Neural progenitor cell (in vitro differentiated cells): ENCODE results near the gene SLC36A1. TPM values are rescaled to one million over a fixed set of nuclear protein-coding genes. Genes with fewer than 3 reads are reported as not detected.

ENCODE experiments used
- DNase-seq: peaks from one replicate; pipeline ENCODE4 v3.0.0-alpha.2; 2016; ENCODE audit warnings: low spot score
- H2AFZ ChIP-seq: fragments of 200-600 bp; sonication (generic); replicated peaks from 2 replicates; pipeline ENCODE4 v1.6.1; 2016; ENCODE audit warnings: antibody characterized with exemption
- H3F3A ChIP-seq: fragments of 200-600 bp; sonication (generic); 2 replicates; pipeline ENCODE4 v1.6.1; 2016; ENCODE audit warnings: antibody characterized with exemption, low read depth
- H3K27ac ChIP-seq: fragments of 200-600 bp; sonication (generic); 2 replicates; pipeline ENCODE4 v1.5.1; 2016; ENCODE audit warnings: mild to moderate bottlenecking
- H3K27me3 ChIP-seq: fragments of 200-600 bp; sonication (generic); 2 replicates; pipeline ENCODE4 v1.6.1; 2016; ENCODE audit warnings: mild to moderate bottlenecking, moderate library complexity
- H3K36me3 ChIP-seq: fragments of 200-600 bp; sonication (generic); 2 replicates; pipeline ENCODE4 v1.5.1; 2016
- H3K4me1 ChIP-seq: fragments of 200-600 bp; sonication (generic); 2 replicates; pipeline ENCODE4 v1.6.1; 2016; ENCODE audit warnings: mixed run types
- H3K4me2 ChIP-seq: fragments of 200-600 bp; sonication (generic); 2 replicates; pipeline ENCODE4 v1.6.1; 2016
- H3K4me3 ChIP-seq: fragments of 200-600 bp; sonication (generic); 2 replicates; pipeline ENCODE4 v1.5.1; 2016
- H3K79me2 ChIP-seq: fragments of 200-600 bp; sonication (generic); 2 replicates; pipeline ENCODE4 v1.6.1; 2016; ENCODE audit warnings: low read depth
- H3K9ac ChIP-seq: fragments of 200-600 bp; sonication (generic); 2 replicates; pipeline ENCODE4 v1.6.1; 2016
- H3K9me3 ChIP-seq: fragments of 200-600 bp; sonication (generic); 2 replicates; pipeline ENCODE4 v1.5.1; 2016; ENCODE audit warnings: low read depth
- H4K20me1 ChIP-seq: fragments of 200-600 bp; sonication (generic); 2 replicates; pipeline ENCODE4 v1.6.1; 2016; ENCODE audit warnings: low read depth
- H3K27ac Mint-ChIP-seq: 3 replicates; pipeline ENCODE4 v1.8.0; 2021; ENCODE audit warnings: mixed read lengths
- H3K27me3 Mint-ChIP-seq: 2 replicates; pipeline ENCODE4 v1.8.0; 2022; ENCODE audit warnings: low read depth, mild to moderate bottlenecking, inconsistent platforms, moderate library complexity, mixed read lengths; ENCODE audit not compliant: insufficient read depth
- H3K36me3 Mint-ChIP-seq: 3 replicates; pipeline ENCODE4 v1.8.0; 2021; ENCODE audit warnings: mixed read lengths
- H3K4me1 Mint-ChIP-seq: 3 replicates; pipeline ENCODE4 v1.8.0; 2021; ENCODE audit warnings: mixed read lengths
- H3K4me3 Mint-ChIP-seq: 3 replicates; pipeline ENCODE4 v1.8.0; 2021; ENCODE audit warnings: mild to moderate bottlenecking, moderate library complexity, mixed read lengths
- H3K9me3 Mint-ChIP-seq: 3 replicates; pipeline ENCODE4 v1.8.0; 2020; ENCODE audit warnings: mixed read lengths
- EZH2 ChIP-seq: fragments of 200-600 bp; sonication (generic); IDR thresholded peaks from 2 replicates; pipeline ENCODE4 v1.6.1; 2017; ENCODE audit warnings: antibody characterized with exemption, mild to moderate bottlenecking, moderate library complexity
- EZH2phosphoT487 ChIP-seq: fragments of 200-600 bp; sonication (generic); IDR thresholded peaks from 2 replicates; pipeline ENCODE4 v1.6.1; 2017; ENCODE audit warnings: antibody characterized with exemption
- total RNA-seq: library from RNA; depleted of rRNA; stranded (reverse); fragments of >200 nt; gene quantifications from 2 replicates; pipeline ENCODE4 v1.2.3, GENCODE V29; 2015; ENCODE audit warnings: low replicate concordance
- TF ChIP-seq, protein P1 (sequence below): fragments of 200-600 bp; sonication (generic); IDR thresholded peaks from 2 replicates; pipeline ENCODE4 v1.5.1; 2017; ENCODE audit warnings: antibody characterized with exemption, mild to moderate bottlenecking

Gene SLC36A1
- total RNA-seq, 1 donor from 2014 or later, result 7.8 TPM

DNA sequence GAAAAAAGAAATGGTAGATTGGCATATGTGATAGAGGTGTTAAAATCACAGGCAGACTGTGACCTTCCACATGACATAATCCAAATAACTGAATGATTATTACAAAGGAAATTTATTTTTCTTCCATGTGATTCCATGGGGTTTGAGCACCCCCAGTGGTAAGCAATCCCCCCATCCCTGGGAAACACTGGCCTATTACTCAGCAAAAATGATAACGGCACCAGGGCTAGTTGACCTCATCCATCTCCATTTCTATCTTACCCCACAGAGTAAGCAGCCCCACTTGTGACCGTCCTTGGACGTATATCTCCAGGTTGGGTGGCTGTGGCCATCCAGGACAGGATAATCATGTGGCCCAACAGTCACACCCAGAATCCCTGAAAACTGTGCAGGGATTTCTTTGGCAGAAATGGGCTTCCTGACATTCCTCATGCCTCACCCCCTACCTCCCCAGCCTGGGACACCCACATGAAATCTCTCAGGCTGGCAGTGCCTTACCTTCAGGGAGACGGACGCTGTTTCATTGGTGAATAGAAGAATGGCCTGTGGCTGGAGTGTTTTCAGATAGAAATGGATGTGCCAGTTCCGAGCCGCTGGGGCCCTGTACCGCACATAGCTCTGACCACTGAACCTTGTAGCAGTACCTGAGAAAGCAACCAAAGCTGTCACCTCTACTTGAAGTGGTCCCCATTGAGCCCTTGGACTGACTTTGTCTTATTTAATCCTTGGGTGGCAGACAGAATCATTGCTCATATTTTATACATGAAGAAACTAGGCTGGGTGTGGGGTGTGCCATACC is 69.9 kb downstream of the SLC36A1 start:
- Histone ChIP-seq H3K27ac (no peak overlapping the region), H2AFZ (no peak overlapping the region), H3K9me3 (no peaks in the 10 kb centered on the region), H3K36me3 (no peaks in the 10 kb centered on the region), H3K4me1 (no peaks in the 10 kb centered on the region), H3K4me2 (no peak overlapping the region), H3K79me2 (no peaks in the 10 kb centered on the region), H3F3A (no peaks in the 10 kb centered on the region), H3K9ac (no peak overlapping the region), H3K27me3 (no peaks in the 10 kb centered on the region), H4K20me1 (no peaks in the 10 kb centered on the region), H3K4me3 (no peak overlapping the region)
- Mint-ChIP-seq H3K9me3 (no peaks in the 10 kb centered on the region), H3K27me3 (no peaks in the 10 kb centered on the region), H3K4me3 (no peak overlapping the region), H3K27ac (no peak overlapping the region), H3K4me1 (no peaks in the 10 kb centered on the region), H3K36me3 (no peaks in the 10 kb centered on the region)
- no peak for DNase-seq
- TF ChIP-seq EZH2phosphoT487, result no peak

DNA sequence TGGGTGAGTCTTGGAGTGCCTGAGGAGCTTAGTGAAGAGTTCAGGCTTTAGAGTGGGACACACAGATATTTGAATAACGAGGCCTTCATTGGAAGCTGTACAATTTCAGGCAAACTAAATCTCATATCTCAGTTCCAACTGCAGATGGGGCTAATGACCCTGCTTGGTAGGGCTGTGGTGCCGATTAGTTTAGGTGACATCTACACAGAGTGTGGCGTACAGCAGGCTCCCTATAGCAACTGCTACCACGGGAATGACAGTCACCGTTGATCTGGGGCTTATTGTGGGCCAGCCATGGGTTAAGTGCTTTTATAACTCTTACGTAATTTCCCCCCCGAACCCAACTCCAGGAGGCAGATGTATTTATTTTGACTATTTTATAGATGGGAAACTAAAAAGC is 72.9 kb downstream of the SLC36A1 start:
- Histone ChIP-seq H3K4me3 (no peak overlapping the region), H3F3A (no peaks in the 10 kb centered on the region), H3K27ac (no peak overlapping the region), H3K9me3 (no peaks in the 10 kb centered on the region), H2AFZ (no peak overlapping the region), H3K9ac (no peak overlapping the region), H3K4me1 (no peaks in the 10 kb centered on the region), H3K4me2 (no peak overlapping the region), H4K20me1 (no peaks in the 10 kb centered on the region), H3K27me3 (no peaks in the 10 kb centered on the region), H3K79me2 (no peaks in the 10 kb centered on the region), H3K36me3 (no peaks in the 10 kb centered on the region)
- H3K36me3 Mint-ChIP-seq, result no peaks in the 10 kb centered on the region
- no peak overlapping the region for H3K27ac Mint-ChIP-seq
- no peak overlapping the region for H3K4me3 Mint-ChIP-seq
- H3K4me1 Mint-ChIP-seq, result no peaks in the 10 kb centered on the region
- peak; percentile 30 for DNase-seq
- H3K9me3 Mint-ChIP-seq, result no peaks in the 10 kb centered on the region
- H3K27me3 Mint-ChIP-seq, result peaks cover 2% of the 10 kb centered on the region
- TF ChIP-seq EZH2phosphoT487 (no peak), EZH2 (no peak)
- TF ChIP-seq, protein P1, sequence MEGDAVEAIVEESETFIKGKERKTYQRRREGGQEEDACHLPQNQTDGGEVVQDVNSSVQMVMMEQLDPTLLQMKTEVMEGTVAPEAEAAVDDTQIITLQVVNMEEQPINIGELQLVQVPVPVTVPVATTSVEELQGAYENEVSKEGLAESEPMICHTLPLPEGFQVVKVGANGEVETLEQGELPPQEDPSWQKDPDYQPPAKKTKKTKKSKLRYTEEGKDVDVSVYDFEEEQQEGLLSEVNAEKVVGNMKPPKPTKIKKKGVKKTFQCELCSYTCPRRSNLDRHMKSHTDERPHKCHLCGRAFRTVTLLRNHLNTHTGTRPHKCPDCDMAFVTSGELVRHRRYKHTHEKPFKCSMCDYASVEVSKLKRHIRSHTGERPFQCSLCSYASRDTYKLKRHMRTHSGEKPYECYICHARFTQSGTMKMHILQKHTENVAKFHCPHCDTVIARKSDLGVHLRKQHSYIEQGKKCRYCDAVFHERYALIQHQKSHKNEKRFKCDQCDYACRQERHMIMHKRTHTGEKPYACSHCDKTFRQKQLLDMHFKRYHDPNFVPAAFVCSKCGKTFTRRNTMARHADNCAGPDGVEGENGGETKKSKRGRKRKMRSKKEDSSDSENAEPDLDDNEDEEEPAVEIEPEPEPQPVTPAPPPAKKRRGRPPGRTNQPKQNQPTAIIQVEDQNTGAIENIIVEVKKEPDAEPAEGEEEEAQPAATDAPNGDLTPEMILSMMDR, result peak; percentile 24

DNA sequence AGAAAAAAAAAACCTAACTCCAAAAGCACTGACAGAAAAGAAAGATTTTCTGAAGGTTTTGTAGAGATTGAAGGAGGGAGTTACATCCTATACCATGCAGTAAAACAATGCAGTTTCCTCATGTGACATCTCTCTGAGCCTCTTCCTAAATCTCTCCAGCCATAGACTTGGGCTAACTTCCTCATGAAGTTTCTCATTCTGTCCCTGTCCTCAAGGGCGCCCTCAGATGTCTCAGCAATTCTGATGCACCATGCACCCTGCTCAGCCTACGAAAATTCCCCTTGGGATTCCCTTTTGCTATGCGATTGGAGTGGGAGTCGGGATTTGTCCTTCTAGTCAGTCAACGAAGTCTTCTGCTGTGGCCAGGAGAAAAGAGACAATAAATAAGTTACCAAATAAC is 74.8 kb downstream of the SLC36A1 start:
- Mint-ChIP-seq H3K4me1 (no peaks in the 10 kb centered on the region), H3K36me3 (no peaks in the 10 kb centered on the region), H3K4me3 (no peak overlapping the region), H3K27ac (no peak overlapping the region), H3K27me3 (peaks cover 3% of the 10 kb centered on the region), H3K9me3 (no peaks in the 10 kb centered on the region)
- H2AFZ ChIP-seq, result no peak overlapping the region
- no peak overlapping the region for H3K4me3 ChIP-seq
- H3K9ac ChIP-seq, result no peak overlapping the region
- H4K20me1 ChIP-seq, result no peaks in the 10 kb centered on the region
- TF ChIP-seq, protein P1, result no peak
- no peak for TF ChIP-seq EZH2
- no peak for TF ChIP-seq EZH2phosphoT487
- no peak overlapping the region for H3K27ac ChIP-seq
- H3K4me1 ChIP-seq, result no peaks in the 10 kb centered on the region
- H3K79me2 ChIP-seq, result no peaks in the 10 kb centered on the region
- H3K27me3 ChIP-seq, result no peaks in the 10 kb centered on the region
- no peaks in the 10 kb centered on the region for H3K36me3 ChIP-seq
- DNase-seq, result no peak
- H3K9me3 ChIP-seq, result no peaks in the 10 kb centered on the region
- H3K4me2 ChIP-seq, result no peak overlapping the region
- no peaks in the 10 kb centered on the region for H3F3A ChIP-seq

DNA sequence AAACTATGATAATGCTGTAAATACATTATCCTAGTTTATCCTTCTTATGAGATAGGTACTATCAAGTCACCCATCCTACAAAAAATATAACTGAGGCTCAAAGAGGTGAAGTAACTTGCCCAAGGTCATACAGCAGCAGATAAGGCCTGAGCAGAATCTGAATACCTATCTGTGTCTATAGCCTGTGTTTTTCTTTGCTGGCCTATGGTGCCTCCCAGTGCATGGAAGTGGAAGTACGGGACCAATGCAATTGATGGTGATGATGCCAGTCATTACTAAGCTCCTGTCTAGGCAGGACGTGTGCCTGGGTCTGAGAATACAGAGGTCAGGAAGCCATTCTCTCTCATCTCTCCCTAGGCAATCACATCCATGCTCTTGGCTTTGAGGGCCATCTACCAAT is 75.9 kb downstream of the SLC36A1 start:
- Histone ChIP-seq H3K4me2 (no peak overlapping the region), H3K27me3 (no peaks in the 10 kb centered on the region), H3F3A (no peaks in the 10 kb centered on the region), H4K20me1 (no peaks in the 10 kb centered on the region), H3K36me3 (no peaks in the 10 kb centered on the region), H3K4me1 (no peaks in the 10 kb centered on the region), H3K9ac (no peak overlapping the region), H2AFZ (no peak overlapping the region), H3K9me3 (no peaks in the 10 kb centered on the region), H3K27ac (no peak overlapping the region), H3K4me3 (no peak overlapping the region), H3K79me2 (no peaks in the 10 kb centered on the region)
- Mint-ChIP-seq H3K9me3 (no peaks in the 10 kb centered on the region), H3K27me3 (peaks cover 3% of the 10 kb centered on the region), H3K36me3 (no peaks in the 10 kb centered on the region), H3K4me3 (no peak overlapping the region), H3K4me1 (no peaks in the 10 kb centered on the region), H3K27ac (no peak overlapping the region)
- TF ChIP-seq EZH2, result no peak
- TF ChIP-seq, protein P1, result peak; percentile 75
- DNase-seq, result peak; percentile 62
